H54 (cell line): Measurements from ENCODE around the gene OR4D2.
A peak's percentile ranks its signal among the peaks of the same experiment; 100 is the strongest.

ENCODE experiments used
- DNase-seq: peaks from one replicate; pipeline ENCODE4 v3.0.0; 2011; ENCODE audit warnings: low spot score, mixed read lengths; ENCODE audit not compliant: insufficient read length
- FAIRE-seq: peaks from 3 replicates; lab custom pipeline; 2011; peaks lifted over from hg19 to GRCh38; lab: Jason Lieb, UNC
- POLR2A ChIP-seq: IDR thresholded peaks from 2 replicates; pipeline ENCODE4 v1.6.1; 2011; ENCODE audit warnings: low read depth, mild to moderate bottlenecking, low read length

The OR4D2 gene

DNA sequence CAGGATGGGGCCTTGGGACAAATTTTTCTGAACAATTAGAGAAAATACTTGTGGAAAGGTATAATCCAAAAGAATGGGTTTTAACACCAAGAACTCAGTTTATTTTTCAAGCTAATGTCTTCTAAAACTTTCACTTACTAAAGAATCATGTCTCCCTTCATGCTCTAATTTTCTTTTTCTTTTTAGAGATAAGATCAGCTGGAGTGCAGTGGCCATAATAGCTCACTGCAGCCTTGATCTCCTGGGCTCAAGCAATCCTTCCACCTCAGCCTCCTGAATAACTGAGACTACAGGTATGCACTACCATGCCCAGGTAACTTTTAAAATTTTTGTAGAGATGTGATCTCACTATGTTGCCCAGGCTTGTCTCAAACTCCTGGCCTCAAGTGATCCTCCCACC, 13.1 kb upstream of the OR4D2 start:
- FAIRE-seq = no peak
- DNase-seq = no peak
- no peak for TF ChIP-seq POLR2A

DNA sequence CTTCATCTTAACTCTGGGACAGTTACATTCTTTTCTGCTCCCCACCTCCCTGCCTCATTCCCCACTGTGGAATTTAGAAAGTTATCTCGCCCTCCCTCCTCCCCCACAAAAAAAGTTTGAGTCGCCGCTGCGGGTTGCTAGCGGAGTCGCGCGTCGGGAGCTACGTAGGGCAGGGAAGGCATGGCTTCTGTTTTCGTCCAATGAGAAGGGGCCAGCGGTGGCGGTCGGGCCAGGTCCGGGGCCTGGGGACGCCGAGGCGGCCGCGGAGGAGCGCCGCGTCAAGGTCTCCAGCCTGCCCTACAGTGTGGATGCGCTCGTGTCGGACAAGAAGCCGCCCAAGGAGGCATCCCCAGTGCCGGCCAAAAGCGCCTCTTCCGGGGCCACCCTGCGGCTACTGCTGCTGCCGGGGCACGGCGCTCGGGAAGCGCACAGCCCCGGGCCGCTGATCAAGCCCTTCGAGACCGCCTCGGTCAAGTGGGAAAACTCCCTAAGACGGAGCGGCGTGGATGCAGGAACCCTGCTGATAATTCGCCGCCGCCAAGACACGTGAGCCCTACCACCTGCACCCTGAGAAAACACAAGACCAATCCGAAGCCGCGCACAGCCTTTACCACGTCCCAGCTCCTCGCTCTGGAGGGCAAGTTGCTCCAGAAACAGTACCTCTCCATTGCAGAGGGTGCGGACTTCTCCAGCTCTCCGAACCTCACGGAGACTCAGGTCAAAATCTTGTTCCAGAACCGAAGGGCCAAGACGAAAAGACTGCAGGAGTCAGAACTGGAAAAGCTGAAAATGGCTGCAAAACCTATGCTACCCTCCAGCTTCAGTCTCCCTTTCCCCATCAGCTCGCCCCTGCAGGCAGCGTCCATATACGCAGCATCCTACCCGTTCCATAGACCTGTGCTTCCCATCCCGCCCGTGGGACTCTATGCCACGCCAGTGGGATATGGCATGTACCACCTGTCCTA, 9.7 kb upstream of the OR4D2 start:
- DNase-seq (no peak), FAIRE-seq (no peak)
- no peak for TF ChIP-seq POLR2A

GRCh38 chr17:58158181-58158580, 8.6 kb upstream of the OR4D2 start:
- no peak for DNase-seq
- no peak for FAIRE-seq
- no peak for TF ChIP-seq POLR2A

- FAIRE-seq = no peak
- TF ChIP-seq POLR2A = no peak
- DNase-seq = no peak
These were observed 5.2 kb upstream of the OR4D2 start for GRCh38 chr17:58161566-58161965.

DNA sequence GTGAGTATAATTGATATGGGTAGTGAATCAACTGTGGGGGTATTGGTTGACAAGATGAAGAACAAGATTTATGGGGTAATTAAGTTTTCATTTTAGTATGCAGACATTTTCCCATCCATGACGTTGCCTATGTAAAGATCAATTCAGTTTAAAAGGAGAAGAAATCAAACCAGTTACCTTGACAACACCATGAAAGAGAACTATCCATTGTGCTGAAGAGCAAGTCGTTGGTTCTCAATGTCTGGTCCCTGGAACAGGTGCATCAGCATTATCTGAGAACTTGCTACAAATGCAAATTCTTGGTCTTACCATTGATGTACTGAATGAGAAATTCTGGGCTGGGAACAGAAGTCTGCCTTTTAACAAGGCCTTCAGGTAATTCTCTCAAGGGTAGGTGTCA, 801 bp upstream of the OR4D2 start:
- DNase-seq (no peak), FAIRE-seq (peak; percentile 33)
- TF ChIP-seq POLR2A = no peak

DNA sequence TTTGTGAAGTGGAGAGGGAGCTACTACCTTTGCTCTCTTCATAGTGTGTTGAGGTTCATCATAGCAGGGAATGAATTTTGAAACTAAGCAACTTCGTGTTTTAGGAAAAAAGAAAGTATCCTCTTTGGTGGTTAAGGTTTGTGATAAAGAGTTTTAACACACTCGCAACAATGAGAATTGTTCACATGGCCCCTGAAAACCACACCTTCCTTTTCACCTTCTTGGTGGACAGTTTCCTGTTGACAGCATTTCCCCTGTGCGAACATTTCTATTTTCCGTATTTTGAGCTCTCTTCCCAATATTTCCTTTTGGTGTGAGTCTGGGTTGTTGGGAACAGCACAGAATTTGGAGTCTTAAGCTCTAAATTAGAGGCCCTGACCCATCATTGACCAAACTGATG, 3.8 kb downstream of the OR4D2 start:
- no peak for TF ChIP-seq POLR2A
- DNase-seq (no peak), FAIRE-seq (no peak)

- DNase-seq (peak; percentile 47), FAIRE-seq (peak; percentile 45)
- no peak for TF ChIP-seq POLR2A
These were observed 5.7 kb downstream of the OR4D2 start for GRCh38 chr17:58172369-58173071.

DNA sequence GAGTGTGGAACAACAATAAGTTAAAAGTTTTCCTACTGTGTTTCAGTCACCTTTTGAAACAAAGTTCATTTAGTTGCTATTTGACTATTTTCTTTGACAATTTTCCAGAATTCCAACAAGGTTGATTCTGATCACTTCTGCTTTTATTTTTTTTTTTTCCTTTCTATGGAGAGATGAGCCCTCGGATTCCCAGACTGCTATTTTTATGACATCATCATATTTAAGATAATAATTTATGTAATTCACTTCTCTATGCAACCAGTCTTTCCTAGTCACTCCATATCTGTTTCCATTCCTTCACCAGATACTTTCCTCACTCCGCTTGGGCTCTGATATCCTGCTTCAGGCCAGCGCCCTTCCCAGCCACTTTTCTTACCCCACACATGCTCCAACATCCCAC, 8.1 kb downstream of the OR4D2 start:
- TF ChIP-seq POLR2A = no peak
- DNase-seq (no peak), FAIRE-seq (no peak)

- FAIRE-seq (no peak), DNase-seq (no peak)
- no peak for TF ChIP-seq POLR2A
These were observed 9.4 kb downstream of the OR4D2 start for GRCh38 chr17:58176200-58176599.

DNA sequence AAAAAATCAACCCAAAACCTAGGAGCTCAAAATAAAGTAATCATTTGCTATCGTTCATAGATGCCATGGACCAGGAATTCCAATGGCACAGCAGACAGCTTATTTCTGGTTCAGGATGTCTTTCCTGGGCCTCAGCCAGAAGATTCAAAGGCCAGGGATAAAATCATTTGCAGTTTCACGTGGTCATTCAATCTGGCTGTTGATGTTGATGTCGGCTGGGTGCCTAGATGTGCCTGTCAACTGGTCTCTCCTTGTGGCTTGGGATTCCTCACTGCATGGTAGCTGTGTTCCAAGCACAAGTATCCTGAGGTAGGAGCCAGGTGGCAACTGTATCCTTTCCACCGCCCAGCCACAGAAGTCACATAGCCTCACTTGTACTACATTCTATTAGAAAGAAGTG, 15.0 kb downstream of the OR4D2 start:
- no peak for TF ChIP-seq POLR2A
- FAIRE-seq = no peak
- no peak for DNase-seq

DNA sequence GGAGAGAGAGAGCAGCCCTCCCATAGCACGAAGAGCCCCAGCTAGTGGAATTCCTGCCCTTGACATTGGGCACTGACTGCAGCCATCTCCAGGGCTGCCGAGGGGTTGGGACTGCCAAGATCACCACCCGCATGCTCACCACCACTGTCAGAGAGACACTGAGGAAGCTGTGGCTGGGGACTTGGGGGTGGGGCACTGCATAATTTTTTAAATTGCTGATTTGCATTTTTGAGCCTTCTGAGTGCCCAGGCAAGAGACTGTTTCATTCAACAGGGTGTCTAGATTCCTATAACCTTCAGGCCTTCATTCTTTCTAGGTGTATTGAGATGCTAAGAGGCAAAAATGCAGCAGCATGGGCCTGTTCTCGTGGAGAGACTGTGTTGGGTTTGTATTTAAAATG, 16.7 kb downstream of the OR4D2 start:
- no peak for FAIRE-seq
- DNase-seq = no peak
- TF ChIP-seq POLR2A = no peak

- TF ChIP-seq POLR2A = no peak
- FAIRE-seq (peak; percentile 64), DNase-seq (peak; percentile 88)
These were observed 17.7 kb downstream of the OR4D2 start for GRCh38 chr17:58184308-58184985.

DNA sequence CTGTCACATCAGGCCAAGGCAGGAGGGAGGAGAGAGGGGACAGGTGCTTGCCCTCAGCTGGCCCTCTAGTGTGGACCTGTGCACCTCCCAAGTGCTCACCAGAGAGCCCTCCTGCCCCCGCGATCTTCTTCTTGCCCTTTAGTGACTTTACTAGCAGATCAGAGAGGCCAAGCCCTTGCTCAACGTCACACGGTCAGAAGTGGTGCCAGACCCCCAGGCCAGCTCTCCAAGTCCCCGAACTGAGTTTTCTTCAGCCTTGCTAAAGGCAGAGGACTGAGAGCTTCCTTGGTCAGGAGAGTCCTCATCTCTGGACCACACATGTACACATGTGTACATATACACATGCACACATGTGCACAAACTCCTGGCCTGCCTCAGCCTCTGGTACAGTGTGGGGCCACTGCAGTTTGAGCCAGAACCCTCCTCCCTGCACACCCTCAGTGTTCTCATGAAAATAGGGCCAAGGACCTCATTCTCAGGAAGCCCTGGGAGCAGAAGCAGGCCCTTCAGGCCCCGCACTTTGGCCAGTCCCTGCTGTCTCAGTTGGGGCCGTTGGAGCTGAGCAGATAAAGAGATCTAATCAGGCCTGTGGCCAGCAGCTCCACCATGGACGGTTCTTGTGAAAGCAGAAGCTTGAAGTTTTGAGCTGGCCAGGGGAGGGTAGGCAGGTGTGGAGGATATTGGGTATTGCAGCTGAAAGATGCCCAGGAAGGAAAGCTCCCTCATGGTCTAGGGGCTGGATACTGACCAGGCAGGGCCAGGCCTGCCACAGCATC, 18.4 kb downstream of the OR4D2 start:
- DNase-seq = no peak
- FAIRE-seq = no peak
- TF ChIP-seq POLR2A = no peak
